Esophagus (tissue), 2 donors: ENCODE data around the gene TBL2. TPM values are rescaled to one million over a fixed set of nuclear protein-coding genes. Genes with fewer than 3 reads are reported as not detected.
"Not testable (repeated sequence)": the region's sequence is repeated elsewhere in the genome, so short reads cannot be mapped to it uniquely, and the experiment has no call there.

Experiments
- H3K27ac ChIP-seq, 2 donors: one replicate each; pipeline ENCODE4 v1.5.1; 2013; ENCODE audit warnings: low read depth in 2 of 2, mild to moderate bottlenecking in 2 of 2, inconsistent platforms in 1 of 2, low read length in 1 of 2, moderate library complexity in 1 of 2
- H3K27me3 ChIP-seq, 2 donors: one replicate each; pipeline ENCODE4 v1.6.1; 2013; ENCODE audit warnings: low read length in 2 of 2, control low read depth in 1 of 2, mild to moderate bottlenecking in 1 of 2; ENCODE audit not compliant: insufficient read depth in 2 of 2, control insufficient read depth in 1 of 2
- H3K36me3 ChIP-seq, 2 donors: one replicate each; pipeline ENCODE4 v1.6.1; 2013; ENCODE audit warnings: low read length in 1 of 2; ENCODE audit not compliant: control insufficient read depth in 2 of 2, insufficient read depth in 2 of 2
- H3K4me1 ChIP-seq, 2 donors: one replicate each; pipeline ENCODE4 v1.6.1; 2013; ENCODE audit warnings: low read length in 1 of 2; ENCODE audit not compliant: control insufficient read depth in 2 of 2, insufficient read depth in 2 of 2
- H3K4me3 ChIP-seq, 2 donors: one replicate each; pipeline ENCODE4 v1.5.1; 2013; ENCODE audit warnings: low read length in 2 of 2, mild to moderate bottlenecking in 2 of 2, low read depth in 1 of 2, moderate library complexity in 1 of 2
- H3K9me3 ChIP-seq, 2 donors: one replicate each; pipeline ENCODE4 v1.6.1; 2013; ENCODE audit warnings: mild to moderate bottlenecking in 2 of 2, low read depth in 1 of 2, low read length in 1 of 2, moderate library complexity in 1 of 2; ENCODE audit not compliant: control insufficient read depth in 2 of 2, insufficient read depth in 1 of 2
- WGBS, 2 donors: extraction: QIAGEN DNeasy Blood & Tissue Kit; methylation state at CpG; one replicate each; pipeline ENCODE4 v1.1.7; 2013; 5-methylcytosine and 5-hydroxymethylcytosine counted together
- polyA plus RNA-seq, 2 donors: library from polyadenylated mRNA; stranded (reverse); fragments of 200-250 nt; gene quantifications; one replicate each; pipeline ENCODE4 v1.2.3, GENCODE V29; 2013
- donor health status: healthy with polysubstance abuse.
- donor health status: Bipolar disorder and iron deficiency.

TBL2 gene
- polyA plus RNA-seq, 2 donors: 7.6 to 13.7 TPM

DNA sequence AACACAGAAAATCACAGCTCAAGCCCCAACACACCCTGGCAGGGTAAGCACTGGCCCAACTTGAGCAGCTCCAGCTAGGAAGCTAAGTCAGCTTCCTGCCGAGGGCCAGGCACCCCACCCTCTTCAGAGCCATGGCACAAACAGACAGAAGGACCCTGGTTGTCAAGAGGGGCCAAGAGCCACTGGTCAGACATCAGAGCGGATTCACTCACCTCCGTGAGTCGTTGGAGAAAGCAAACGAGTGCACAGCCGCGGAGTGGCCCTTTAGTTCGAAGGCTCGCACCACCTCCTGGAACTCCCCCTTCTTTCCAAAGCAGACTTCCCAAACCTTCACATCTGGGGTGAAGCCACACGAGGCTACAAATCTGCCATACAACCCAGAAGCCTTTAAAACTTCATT, 7.4 kb downstream of the TBL2 start:
- Histone ChIP-seq H3K4me1 (peaks cover 0 to 3% of the 10 kb centered on the region in 2 donors), H3K4me3 (no peak overlapping the region), H3K27me3 (no peaks in the 10 kb centered on the region), H3K27ac (no peak overlapping the region), H3K36me3 (peaks cover 32 to 33% of the 10 kb centered on the region in 2 donors), H3K9me3 (no peaks in the 10 kb centered on the region)
- WGBS, 2 donors: 93 to 94% methylated on average over 10 of the region's 10 CpGs

DNA sequence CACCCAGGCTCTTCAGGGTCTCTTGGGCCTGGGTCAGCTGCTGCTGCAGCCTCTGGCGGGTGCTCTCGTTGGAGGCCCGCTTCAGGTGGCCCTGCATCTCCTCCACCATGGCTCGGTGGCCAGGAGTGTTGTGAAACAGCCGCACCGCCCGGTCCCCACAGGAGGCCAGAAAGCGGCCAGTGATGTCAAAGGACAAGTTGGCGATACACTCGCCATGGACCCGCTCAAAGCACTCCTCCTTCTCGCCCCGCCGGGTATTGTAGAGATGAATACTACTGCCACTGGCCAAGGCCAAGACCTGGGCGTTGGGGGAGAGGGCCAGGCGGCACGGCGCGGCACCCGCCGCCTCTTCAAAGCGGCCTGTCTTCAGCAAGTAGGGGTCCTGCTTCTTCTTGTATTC, 7.9 kb downstream of the TBL2 start:
- H3K9me3 ChIP-seq: no peaks in the 10 kb centered on the region
- H3K4me1 ChIP-seq: peaks cover 0 to 3% of the 10 kb centered on the region in 2 donors
- no peak overlapping the region for H3K4me3 ChIP-seq
- peaks cover 32 to 33% of the 10 kb centered on the region in 2 donors for H3K36me3 ChIP-seq
- no peak overlapping the region for H3K27ac ChIP-seq
- 96% methylated on average over 22 of the region's 22 CpGs for WGBS, 2 donors
- H3K27me3 ChIP-seq: no peaks in the 10 kb centered on the region

DNA sequence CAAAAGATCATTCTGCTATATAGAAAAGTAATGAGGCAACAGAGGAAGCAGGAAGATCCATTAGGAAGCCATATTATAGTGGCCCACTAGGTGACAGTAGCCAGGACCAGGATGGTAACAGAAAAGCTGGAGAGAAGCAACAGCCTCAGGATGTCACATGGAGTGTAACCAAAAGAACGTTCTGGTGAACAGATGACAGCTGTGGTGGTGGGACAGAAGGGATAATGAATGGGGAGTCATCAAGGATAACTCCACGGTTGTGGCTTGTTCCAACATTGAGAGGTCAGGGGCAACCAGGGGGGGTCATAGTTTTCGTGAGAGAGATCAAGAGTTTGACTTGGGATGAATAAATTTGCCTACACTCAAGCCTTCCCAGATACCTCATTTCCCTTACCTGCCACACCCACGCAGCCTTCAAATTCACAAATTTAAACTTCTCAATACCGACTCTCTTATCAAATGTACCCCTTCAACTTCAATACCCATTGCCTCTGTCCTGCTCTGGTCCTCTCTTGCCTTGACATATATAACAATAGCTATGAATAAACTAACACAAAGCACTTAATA, 9.3 kb downstream of the TBL2 start:
- Histone ChIP-seq H3K36me3 (peaks cover 28 to 30% of the 10 kb centered on the region in 2 donors), H3K4me3 (no peak overlapping the region)
- 82% methylated on average over 5 of the region's 5 CpGs for WGBS, 2 donors

DNA sequence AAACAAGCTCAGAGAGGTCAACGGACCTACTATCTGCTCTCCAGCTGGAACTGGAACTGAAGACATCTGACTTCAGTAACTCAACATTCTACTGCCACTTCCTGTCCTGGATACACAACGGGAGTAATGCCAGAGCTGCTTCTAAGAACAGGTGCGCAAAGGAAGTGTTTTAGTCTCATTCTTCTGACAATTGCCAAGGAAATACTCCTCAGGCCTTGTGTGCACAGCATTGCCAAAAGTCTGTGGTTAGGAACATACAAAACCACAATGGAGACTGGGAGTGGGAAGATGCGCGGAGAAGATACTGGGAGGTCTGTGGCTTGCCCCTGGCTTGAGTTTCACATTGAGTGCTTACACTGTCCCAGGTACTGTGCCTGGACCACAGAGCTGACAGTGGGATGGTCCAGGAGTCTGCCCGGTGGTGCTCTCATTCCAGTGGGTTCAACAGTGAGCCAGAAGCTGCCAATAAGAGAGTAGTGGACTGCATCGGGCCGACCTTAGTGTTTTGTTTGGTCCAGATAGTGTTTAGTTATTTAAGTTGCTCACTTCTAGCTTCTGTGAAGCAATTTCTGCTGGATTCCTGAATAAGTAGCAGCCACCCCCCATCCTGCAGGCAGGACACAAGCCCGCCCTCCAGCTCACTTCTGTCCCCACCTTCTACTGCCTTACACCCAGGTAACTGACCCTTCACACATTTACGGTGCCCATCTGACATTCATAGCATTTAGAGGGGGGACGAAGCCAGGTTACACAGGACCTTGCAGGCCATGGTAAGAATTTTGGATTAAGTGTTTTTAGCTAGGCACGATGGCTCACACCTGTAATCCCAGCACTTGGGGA, 10.3 kb downstream of the TBL2 start:
- Histone ChIP-seq H3K4me3 (no peak overlapping the region), H3K27ac (no peak overlapping the region), H3K36me3 (peaks cover 19 to 21% of the 10 kb centered on the region in 2 donors), H3K4me1 (peaks cover 0 to 3% of the 10 kb centered on the region in 2 donors), H3K27me3 (no peaks in the 10 kb centered on the region), H3K9me3 (no peaks in the 10 kb centered on the region)
- WGBS, 2 donors: 63 to 76% methylated on average over 12 of the region's 12 CpGs

More for the DNA sequence above, 9.3 kb downstream of the TBL2 start:
- Histone ChIP-seq H3K27me3 (no peaks in the 10 kb centered on the region), H3K9me3 (no peaks in the 10 kb centered on the region), H3K27ac (no peak overlapping the region), H3K4me1 (peaks cover 0 to 3% of the 10 kb centered on the region in 2 donors)

DNA sequence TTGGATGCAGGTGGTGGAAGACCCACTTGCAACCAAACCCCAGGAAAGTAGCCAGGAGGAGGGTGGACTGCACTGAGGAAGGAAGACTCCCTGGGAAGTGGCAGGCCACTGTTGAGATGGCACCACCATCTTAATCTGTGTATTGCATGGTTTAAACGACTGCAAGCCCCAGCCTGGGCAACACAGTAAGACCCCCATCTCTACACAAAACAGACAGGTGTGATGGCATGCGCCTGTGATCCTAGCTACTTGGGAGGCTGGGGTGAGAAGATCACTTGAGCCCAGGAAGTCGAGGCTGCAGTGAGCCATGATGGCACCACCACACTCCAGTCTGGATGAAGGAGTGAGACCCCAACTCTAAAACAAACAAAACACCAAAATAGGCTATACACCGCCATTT, 11.2 kb downstream of the TBL2 start:
- H3K9me3 ChIP-seq: no peaks in the 10 kb centered on the region
- 85 to 89% methylated on average over 4 of the region's 4 CpGs for WGBS, 2 donors
- peaks cover 0 to 3% of the 10 kb centered on the region in 2 donors for H3K4me1 ChIP-seq
- H3K27ac ChIP-seq: no peak overlapping the region
- peaks cover 12 to 13% of the 10 kb centered on the region in 2 donors for H3K36me3 ChIP-seq
- H3K27me3 ChIP-seq: no peaks in the 10 kb centered on the region
- no peak overlapping the region for H3K4me3 ChIP-seq

DNA sequence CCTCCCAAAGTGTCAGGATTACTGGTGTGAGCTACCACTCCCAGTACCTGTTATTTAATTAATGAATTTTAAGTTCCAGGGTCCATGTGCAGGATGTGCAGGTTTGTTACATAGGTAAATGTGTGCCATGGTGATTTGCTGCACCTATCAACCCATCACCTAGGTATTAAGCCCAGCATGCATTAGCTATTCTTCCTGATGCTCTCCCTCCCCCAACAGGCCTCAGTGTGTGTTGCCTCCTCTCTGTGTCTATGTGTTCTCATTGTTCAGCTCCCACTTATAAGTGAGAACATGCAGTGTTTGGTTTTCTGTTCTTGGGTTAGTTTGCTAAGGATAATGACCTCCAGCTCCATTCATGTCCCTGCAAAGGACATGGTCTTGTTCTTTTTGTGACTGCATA, 11.9 kb downstream of the TBL2 start:
- not testable (repeated sequence) for H3K4me1 ChIP-seq, H3K9me3 ChIP-seq, H3K27ac ChIP-seq, H3K4me3 ChIP-seq, H3K27me3 ChIP-seq
- H3K36me3 ChIP-seq: peaks cover 12 to 13% of the 10 kb centered on the region in 2 donors

DNA sequence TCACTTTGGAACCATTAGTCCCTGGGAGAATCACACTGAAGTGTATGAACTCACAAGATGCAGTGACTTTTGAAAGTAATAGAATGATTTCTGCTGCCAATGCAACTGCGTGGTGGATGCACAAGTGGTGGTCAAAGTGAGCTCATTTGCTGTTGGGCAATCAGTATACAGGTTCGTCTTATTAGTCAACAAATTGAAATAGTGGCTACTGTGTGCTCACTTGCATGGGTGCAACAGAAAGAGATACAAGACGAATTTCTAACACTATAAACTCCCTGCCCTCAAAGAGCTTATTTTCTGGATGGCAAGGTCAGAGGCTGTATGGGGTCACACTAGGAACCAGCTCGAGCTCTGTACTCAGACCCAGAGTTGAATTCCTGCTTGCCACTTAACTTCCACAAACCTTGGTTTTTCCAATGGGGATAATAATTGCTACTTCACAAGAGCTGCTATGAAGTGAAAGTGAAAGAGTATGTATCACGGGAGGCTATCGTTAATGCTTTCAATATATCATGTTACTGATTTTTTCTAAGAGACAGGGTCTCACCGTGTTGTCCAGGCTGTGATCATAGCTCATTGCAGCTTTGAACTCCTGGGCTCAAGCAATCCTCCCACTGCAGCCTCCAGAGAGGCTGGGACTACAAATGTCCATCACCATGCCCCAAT, 12.6 kb downstream of the TBL2 start:
- H3K27ac ChIP-seq: no peak overlapping the region
- H3K36me3 ChIP-seq: peaks cover 8 to 10% of the 10 kb centered on the region in 2 donors
- peak overlapping the region in 1 of 2 donors; percentile 25 for H3K4me3 ChIP-seq
- 48 to 52% methylated on average over 7 of the region's 7 CpGs for WGBS, 2 donors
- peaks cover 0 to 3% of the 10 kb centered on the region in 2 donors for H3K4me1 ChIP-seq
- H3K27me3 ChIP-seq: no peaks in the 10 kb centered on the region
- H3K9me3 ChIP-seq: no peaks in the 10 kb centered on the region

DNA sequence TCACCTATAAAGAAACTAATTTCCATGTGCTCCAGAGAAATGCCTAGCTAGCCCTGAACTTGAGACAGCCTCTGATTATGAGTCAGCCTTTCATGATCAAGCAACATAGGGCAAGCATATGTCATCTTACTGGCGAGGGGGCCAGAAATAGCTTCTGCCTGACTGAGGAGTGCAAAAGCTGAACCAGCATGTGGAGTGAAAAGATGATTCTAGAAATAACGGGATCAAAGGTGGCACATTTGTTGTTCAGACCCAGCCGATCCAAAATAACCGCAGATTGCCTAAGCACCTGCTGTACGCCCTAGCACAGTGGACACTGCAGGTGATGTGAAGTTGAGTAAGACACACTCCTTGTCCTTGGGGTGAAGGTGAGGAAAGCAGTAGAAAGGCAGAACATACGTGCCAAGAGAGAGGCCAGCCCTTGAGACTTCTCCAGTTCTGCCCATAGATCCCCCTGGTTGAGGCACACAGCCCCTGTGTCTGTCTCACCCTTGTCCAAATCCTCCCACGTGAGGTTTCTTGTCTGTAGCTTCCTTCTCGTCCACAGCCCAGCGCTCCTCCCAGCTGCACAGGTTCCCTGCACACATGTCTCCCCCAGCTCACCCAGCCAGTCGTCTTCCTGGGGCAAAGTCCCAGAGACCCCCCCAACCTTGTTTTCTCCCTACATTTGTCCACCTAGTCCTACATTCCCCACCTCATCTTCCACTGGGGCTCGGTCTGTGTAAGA, 18.1 kb downstream of the TBL2 start:
- no peaks in the 10 kb centered on the region for H3K9me3 ChIP-seq
- WGBS, 2 donors: 54 to 58% methylated on average over 11 of the region's 11 CpGs
- H3K4me3 ChIP-seq: no peak overlapping the region
- no peaks in the 10 kb centered on the region for H3K36me3 ChIP-seq
- H3K27me3 ChIP-seq: no peaks in the 10 kb centered on the region
- H3K27ac ChIP-seq: no peak overlapping the region
- peaks cover 3% of the 10 kb centered on the region in 2 donors for H3K4me1 ChIP-seq
